GM19452 (cell line): ENCODE data around the gene WIF1.

Experiments used
- ATAC-seq: cut with Tn5 transposase; IDR thresholded peaks from one replicate; pipeline ENCODE4 v1.9.1; 2021; ENCODE audit not compliant: unreplicated experiment

Gene WIF1

GRCh38 chr12:65122703-65123102 lies 1.6 kb upstream of the WIF1 start:
- no peak for ATAC-seq

DNA sequence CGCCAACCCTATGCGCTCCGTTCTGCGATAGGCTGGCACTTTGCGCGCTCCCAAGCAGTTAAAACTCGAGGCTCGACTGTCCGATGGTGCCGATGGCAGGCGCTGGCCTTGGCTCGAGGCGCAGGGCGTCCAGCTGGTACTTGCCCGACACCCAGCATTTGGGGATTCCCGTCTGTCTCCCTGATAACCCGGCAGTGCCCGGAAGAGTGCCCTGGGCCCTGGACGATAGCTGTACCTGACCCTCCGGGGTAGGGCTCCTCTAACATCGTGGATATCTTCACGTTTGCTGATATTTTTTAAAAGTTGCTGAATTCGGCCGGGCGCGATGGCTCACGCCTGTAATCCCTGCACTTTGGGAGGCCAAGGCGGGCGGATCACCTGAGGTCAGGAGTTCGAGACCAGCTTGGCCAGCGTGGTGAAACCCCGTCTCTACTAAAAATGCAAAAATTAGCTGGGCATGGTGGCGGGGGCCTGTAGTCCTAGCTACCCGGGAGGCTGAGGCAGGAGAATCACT lies 908 bp upstream of the WIF1 start:
- ATAC-seq: no peak

- ATAC-seq: no peak
These were observed 2.0 kb downstream of the WIF1 start for GRCh38 chr12:65119063-65119462.

DNA sequence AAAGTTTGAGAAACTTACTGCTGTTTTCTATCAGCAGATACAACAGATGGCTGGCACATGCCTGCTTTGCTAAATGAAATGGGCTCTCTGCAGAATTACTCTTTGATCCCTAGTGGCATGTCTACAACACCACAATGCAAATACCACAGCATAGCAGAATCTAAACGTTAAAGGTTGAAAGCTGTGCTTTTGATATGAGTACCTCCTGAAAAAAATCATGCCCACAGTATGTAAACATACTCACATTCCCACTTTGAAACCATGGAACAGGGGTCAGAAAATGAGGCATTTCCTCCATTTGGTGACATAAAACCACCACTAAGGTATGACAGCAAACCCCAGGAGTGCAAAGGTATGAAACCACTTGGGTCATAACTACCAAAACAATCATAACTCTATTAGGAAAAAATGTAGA lies 7.5 kb downstream of the WIF1 start:
- ATAC-seq: no peak

DNA sequence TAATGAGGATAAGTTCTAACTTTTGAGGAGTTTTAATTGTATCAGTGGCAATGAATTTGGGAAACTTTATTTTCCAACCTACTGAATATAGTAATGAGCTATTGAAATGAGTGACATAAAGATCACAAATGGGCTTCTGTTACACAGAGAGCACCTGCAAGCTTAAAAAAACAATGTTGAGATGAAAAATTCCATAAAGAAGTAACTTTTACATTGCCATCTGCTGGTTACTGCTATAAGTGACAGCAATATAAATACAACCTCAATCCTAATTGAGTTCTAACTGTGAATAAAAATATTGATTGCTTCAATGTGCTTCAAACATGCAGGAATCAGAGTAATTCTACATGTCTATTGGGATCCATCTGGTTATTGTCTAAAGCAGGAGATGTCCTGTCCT lies 14.2 kb downstream of the WIF1 start:
- no peak for ATAC-seq

- ATAC-seq: no peak
These were observed 21.0 kb downstream of the WIF1 start for GRCh38 chr12:65100140-65100539.

GRCh38 chr12:65099182-65099581 lies 21.9 kb downstream of the WIF1 start:
- ATAC-seq: no peak

DNA sequence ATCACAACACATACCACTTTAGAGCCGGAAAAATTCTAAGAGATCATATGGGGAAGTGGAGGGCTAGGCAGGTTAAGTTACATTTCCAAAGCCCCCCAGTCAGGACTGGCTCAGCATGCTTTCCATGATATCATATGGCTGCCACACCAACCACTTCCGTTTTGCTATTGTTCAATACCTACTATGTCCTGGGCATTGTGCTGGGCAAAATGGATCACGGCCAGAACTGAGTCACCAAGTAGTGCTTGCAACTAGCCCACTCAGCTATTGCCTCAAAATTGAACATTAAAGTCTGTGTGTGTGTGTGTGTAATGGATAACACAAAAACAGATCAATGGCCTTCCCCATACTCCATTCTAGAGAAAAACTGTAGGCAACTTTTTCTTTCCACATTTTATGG lies 22.7 kb downstream of the WIF1 start:
- ATAC-seq: no peak

DNA sequence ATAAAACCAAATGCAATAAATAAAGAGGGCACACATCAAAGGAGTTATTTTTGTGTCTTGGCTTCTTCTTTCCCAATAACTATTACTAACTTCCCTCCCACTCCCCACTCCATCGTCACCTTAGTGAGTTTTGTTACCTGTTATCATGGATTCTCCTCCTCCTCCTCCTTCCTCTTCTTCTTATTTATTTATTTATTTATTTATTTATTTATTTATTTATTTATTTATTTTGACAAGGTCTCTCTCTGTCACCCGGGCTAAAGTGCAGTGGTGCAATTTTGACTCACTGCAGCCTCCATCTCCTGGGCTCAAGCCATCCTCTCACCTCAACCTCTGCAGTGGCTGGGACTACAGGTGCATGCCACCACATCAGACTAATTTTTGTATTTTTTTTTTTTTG lies 26.4 kb downstream of the WIF1 start:
- ATAC-seq: no peak

DNA sequence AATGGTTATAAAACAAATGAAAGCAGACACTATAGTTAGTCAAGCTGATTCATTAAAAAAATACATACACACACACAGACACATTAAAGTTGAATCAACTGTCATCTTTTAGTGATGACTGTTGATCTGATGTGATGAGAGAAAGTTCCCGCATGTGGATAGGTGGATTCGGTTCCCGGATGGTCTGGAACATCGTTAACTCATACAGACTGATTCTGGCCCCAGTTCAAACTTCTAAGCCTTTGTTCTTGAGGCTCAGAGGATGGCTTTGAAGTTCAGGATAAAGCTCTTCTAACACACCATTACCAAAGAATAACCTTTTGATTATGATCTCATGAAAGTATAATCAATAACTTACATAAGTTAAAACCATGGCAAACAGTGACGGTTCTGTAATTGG lies 27.5 kb downstream of the WIF1 start:
- no peak for ATAC-seq

GRCh38 chr12:65090461-65090860 lies 30.6 kb downstream of the WIF1 start:
- ATAC-seq: no peak

GRCh38 chr12:65086236-65086635 lies 34.9 kb downstream of the WIF1 start:
- ATAC-seq: no peak

GRCh38 chr12:65084579-65084978 lies 36.5 kb downstream of the WIF1 start:
- no peak for ATAC-seq

- no peak for ATAC-seq
These were observed 37.5 kb downstream of the WIF1 start for GRCh38 chr12:65083581-65083980.

- no peak for ATAC-seq
These were observed 38.7 kb downstream of the WIF1 start for GRCh38 chr12:65082406-65082805.

- ATAC-seq: no peak
These were observed 39.6 kb downstream of the WIF1 start for GRCh38 chr12:65081496-65081895.

DNA sequence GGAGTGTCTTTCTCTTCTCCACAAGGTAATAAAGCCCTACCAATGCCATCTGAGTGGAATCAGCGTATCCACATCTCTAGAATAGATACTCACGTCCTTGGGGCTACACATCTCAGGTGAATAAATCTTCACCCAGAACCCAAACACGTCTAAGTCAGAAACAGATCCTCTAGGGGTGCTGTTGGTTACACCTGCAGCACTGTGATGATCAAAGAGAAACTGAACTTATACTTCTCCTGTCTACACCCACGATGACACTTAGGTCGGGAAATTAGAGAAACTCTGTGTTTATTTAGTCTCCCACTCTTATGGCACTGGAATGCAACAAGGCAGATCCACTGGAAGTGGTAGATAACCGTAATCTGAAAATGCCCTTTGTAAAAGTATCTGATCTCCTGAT lies 46.2 kb downstream of the WIF1 start:
- no peak for ATAC-seq

DNA sequence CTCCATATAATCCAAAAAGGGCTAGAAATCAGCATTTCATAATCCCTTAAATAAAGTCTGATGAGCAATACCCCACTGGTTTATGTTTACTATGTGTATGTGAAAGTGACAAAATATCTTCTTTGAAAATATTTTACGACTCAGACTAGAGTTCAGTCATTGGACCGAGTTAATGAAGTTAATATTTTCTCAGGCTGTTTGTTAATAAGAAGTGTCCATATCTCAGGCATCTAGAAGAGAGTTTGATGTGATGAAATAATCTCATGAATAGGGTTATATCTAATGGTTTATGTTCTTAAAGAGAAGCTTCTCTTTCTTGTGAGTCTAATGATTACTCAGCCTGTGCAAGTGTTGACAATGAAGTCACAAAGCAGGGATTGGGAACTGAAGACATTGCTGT lies 51.8 kb downstream of the WIF1 start:
- ATAC-seq: no peak

GRCh38 chr12:65067383-65067782 lies 53.7 kb downstream of the WIF1 start:
- ATAC-seq: no peak

DNA sequence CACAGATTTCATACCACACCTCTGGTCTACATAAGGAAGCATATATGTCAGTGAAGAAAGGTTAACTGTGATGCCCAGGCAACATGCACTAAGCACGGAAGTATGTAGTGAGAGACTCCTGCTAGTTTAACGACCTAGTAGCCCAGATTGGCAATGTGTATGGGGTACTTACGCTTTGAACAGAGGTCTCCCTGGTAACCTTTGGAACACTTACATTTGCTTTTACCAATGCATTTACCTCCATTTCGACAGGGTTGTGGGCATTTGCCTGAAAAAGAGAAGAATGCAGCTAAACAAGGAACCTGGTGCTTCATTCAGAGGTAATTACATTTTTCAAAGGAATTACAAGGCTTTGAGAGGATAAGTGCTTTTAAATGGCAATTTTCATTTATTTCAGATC lies 65.2 kb downstream of the WIF1 start:
- ATAC-seq: no peak

- ATAC-seq: no peak
These were observed 69.9 kb downstream of the WIF1 start for GRCh38 chr12:65051218-65051617.

DNA sequence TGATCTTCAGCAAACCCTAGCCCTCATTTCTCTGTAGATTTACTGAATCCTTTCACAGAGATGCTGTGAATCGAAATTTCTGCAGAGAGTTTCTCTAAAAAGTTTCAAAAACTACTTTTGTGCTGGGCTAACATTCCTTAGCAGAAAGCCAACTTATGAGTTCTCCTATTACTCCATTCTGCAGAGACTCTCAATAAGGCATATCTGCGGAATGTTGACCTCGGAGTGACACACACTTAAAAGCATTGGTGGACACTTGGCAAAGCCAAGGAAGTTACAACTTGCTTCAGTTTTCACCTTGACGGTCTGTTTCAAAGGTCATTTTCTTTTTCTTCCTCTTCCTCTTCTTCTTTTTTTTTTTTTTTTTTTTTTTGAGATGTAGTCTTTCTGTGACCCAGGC lies 75.8 kb downstream of the WIF1 start:
- ATAC-seq: no peak

DNA sequence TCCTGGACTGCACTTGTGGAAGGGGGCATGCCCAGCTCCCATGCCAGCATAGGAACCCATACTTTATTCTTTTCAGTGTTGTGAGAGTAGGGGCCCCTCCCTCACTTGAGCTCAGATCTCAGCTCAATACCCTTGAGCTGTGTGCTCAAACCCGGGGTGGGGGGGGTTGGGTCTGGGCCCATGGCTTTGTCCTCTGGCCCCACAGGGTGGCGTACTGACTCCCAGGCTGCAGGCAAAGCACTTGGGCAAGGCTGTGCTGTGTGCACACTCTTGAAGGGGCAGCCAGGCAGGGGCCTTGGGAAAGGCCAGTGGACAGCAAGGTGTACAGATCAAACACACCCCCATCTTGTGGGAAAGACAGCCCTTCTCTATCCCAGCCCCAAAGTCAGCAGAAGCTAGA lies 81.8 kb downstream of the WIF1 start:
- no peak for ATAC-seq

GRCh38 chr12:65025136-65025535 lies 96.0 kb downstream of the WIF1 start:
- ATAC-seq: no peak
